ENCODE measurements around the gene QSOX1.

The QSOX1 gene

GRCh38 chr1:180252638-180253536 lies 98.2 kb downstream of the QSOX1 start:
- peak; percentile 90 for FAIRE-seq
